H1 (cell line): ENCODE measurements around the gene CCDC88C. TPM values are rescaled to one million over a fixed set of nuclear protein-coding genes. Genes with fewer than 3 reads are reported as not detected.

Experiments
- CTCF ChIA-PET: fragments of 300-600 bp; sonication (Branson Sonifier 250); formaldehyde crosslinking; loops from one replicate; lab custom pipeline; 2021; ENCODE audit not compliant: partially characterized antibody; lab: Charles Lee
- POLR2A ChIA-PET: fragments of 300-600 bp; sonication (Branson Sonifier 250); formaldehyde crosslinking; loops from one replicate; lab custom pipeline; 2021; ENCODE audit warnings: inconsistent platforms; ENCODE audit not compliant: partially characterized antibody; lab: Charles Lee
- DNase-seq, 2 experiments: peaks; one replicate each; pipeline versions ENCODE4 v3.0.0 to v3.0.0-alpha.2; 2010 to 2022; ENCODE audit warnings: low spot score in 2 of 2, low read depth in 1 of 2, mixed read lengths in 1 of 2
- FAIRE-seq: peaks from 2 replicates; lab custom pipeline; 2011; peaks lifted over from hg19 to GRCh38; lab: Jason Lieb, UNC
- H2AFZ ChIP-seq: 2 replicates; pipeline ENCODE4 v1.8.1; 2012; ENCODE audit warnings: low read length, inconsistent platforms
- H2AK5ac ChIP-seq: 2 replicates; pipeline ENCODE4 v1.6.1; 2013; ENCODE audit warnings: low read depth, low read length
- H2BK120ac ChIP-seq: replicated peaks from 2 replicates; pipeline ENCODE3; 2013; ENCODE audit warnings: low read depth, low read length, inconsistent platforms
- H2BK12ac ChIP-seq: 2 replicates; pipeline ENCODE4 v1.6.1; 2013; ENCODE audit warnings: low read depth, low read length
- H2BK15ac ChIP-seq: 2 replicates; pipeline ENCODE4 v1.6.1; 2013; ENCODE audit warnings: low read length
- H2BK20ac ChIP-seq: 2 replicates; pipeline ENCODE4 v1.6.1; 2013; ENCODE audit warnings: low read length
- H2BK5ac ChIP-seq: 2 replicates; pipeline ENCODE4 v1.6.1; 2013; ENCODE audit warnings: low read depth, low read length
- H3K14ac ChIP-seq: 2 replicates; pipeline ENCODE4 v1.6.1; 2013; ENCODE audit warnings: inconsistent platforms; ENCODE audit not compliant: insufficient read length
- H3K18ac ChIP-seq: 2 replicates; pipeline ENCODE4 v1.6.1; 2013; ENCODE audit warnings: low read length; ENCODE audit errors: extremely low read depth
- H3K23ac ChIP-seq: 2 replicates; pipeline ENCODE4 v1.6.1; 2013; ENCODE audit warnings: inconsistent platforms; ENCODE audit not compliant: insufficient read length
- H3K23me2 ChIP-seq: 2 replicates; pipeline ENCODE4 v1.6.1; 2013; ENCODE audit warnings: low read depth, low read length
- H3K27ac ChIP-seq: 2 replicates; pipeline ENCODE4 v1.6.1; 2011; ENCODE audit warnings: low read depth, low read length, inconsistent platforms
- H3K27me3 ChIP-seq, 4 experiments: replicated peaks in 1 of 4; 1 replicate in 1 of 4; 2 replicates in 3 of 4; pipeline versions ENCODE4 v1.6.1 to v1.8.1; 2011 to 2013; ENCODE audit warnings: low read length in 3 of 4, mild to moderate bottlenecking in 3 of 4, inconsistent platforms in 2 of 4, mixed read lengths in 2 of 4, moderate library complexity in 1 of 4; ENCODE audit not compliant: control insufficient read depth in 3 of 4, insufficient read depth in 3 of 4; ENCODE audit errors: extremely low read depth in 1 of 4
- H3K36me3 ChIP-seq, 4 experiments: 2 replicates each; pipeline versions ENCODE4 v1.6.1 to v1.8.1; 2011 to 2013; ENCODE audit warnings: mild to moderate bottlenecking in 4 of 4, low read length in 3 of 4, moderate library complexity in 2 of 4, control low read depth in 1 of 4, inconsistent platforms in 1 of 4; ENCODE audit not compliant: insufficient read depth in 4 of 4, control insufficient read depth in 2 of 4
- H3K4ac ChIP-seq: replicated peaks from 2 replicates; pipeline ENCODE3; 2013; ENCODE audit warnings: low read length, low read depth, mixed read lengths, inconsistent platforms; ENCODE audit not compliant: insufficient read length
- H3K4me1 ChIP-seq, 4 experiments: replicated peaks in 1 of 4; 1 replicate in 1 of 4; 2 replicates in 3 of 4; pipeline versions ENCODE4 v1.6.1 to v1.8.1; 2011 to 2013; ENCODE audit warnings: low read length in 3 of 4, inconsistent platforms in 2 of 4, mixed read lengths in 1 of 4; ENCODE audit not compliant: insufficient read depth in 4 of 4, control insufficient read depth in 3 of 4
- H3K4me2 ChIP-seq, 2 experiments: 2 replicates each; pipeline versions ENCODE4 v1.6.1 to v1.8.1; 2011 to 2013; ENCODE audit warnings: low read depth in 2 of 2, low read length in 2 of 2, control low read depth in 1 of 2, inconsistent platforms in 1 of 2, mild to moderate bottlenecking in 1 of 2; ENCODE audit not compliant: insufficient read depth in 1 of 2
- H3K4me3 ChIP-seq, 4 experiments: fragments of 200-600, 300-600 bp in 1 of 4; sonication (generic), shearing (Covaris generic), sonication (Bioruptor Twin) in 1 of 4; 2 replicates each; pipeline versions ENCODE4 v1.5.1 to v1.8.1; 2011 to 2016; ENCODE audit warnings: low read length in 4 of 4, low read depth in 3 of 4, control low read depth in 2 of 4, inconsistent platforms in 2 of 4, mild to moderate bottlenecking in 2 of 4, mixed read lengths in 1 of 4, moderate library complexity in 1 of 4; ENCODE audit not compliant: insufficient read depth in 2 of 4; ENCODE audit errors: extremely low read depth in 1 of 4
- H3K56ac ChIP-seq: replicated peaks from 2 replicates; pipeline ENCODE3; 2013; ENCODE audit warnings: low read depth, mild to moderate bottlenecking, mixed read lengths, low read length, inconsistent platforms; ENCODE audit not compliant: insufficient read length
- H3K79me1 ChIP-seq: 2 replicates; pipeline ENCODE4 v1.6.1; 2013; ENCODE audit warnings: low read depth, low read length, control low read depth
- H3K79me2 ChIP-seq, 2 experiments: 2 replicates each; pipeline versions ENCODE4 v1.6.1 to v1.8.1; 2012 to 2013; ENCODE audit warnings: low read length in 2 of 2, mild to moderate bottlenecking in 2 of 2, inconsistent platforms in 1 of 2; ENCODE audit not compliant: insufficient read depth in 2 of 2, control insufficient read depth in 1 of 2
- H3K9ac ChIP-seq, 4 experiments: replicated peaks in 1 of 4; 1 replicate in 1 of 4; 2 replicates in 3 of 4; pipeline versions ENCODE4 v1.6.1 to v1.8.1; 2011 to 2013; ENCODE audit warnings: low read depth in 3 of 4, low read length in 3 of 4, control low read depth in 2 of 4, mild to moderate bottlenecking in 2 of 4, moderate library complexity in 2 of 4, inconsistent platforms in 1 of 4; ENCODE audit errors: extremely low read depth in 1 of 4
- H3K9me3 ChIP-seq, 2 experiments: 2 replicates each; pipeline versions ENCODE4 v1.6.1 to v1.8.1; 2012 to 2013; ENCODE audit warnings: mild to moderate bottlenecking in 2 of 2, moderate library complexity in 2 of 2, control low read depth in 1 of 2, inconsistent platforms in 1 of 2, low read depth in 1 of 2, low read length in 1 of 2, mixed read lengths in 1 of 2; ENCODE audit not compliant: insufficient read depth in 2 of 2
- H4K20me1 ChIP-seq, 2 experiments: replicated peaks in 1 of 2; 2 replicates each; pipeline versions ENCODE3 to v1.8.1; 2011 to 2013; ENCODE audit warnings: inconsistent platforms in 2 of 2, low read length in 2 of 2, mild to moderate bottlenecking in 1 of 2; ENCODE audit not compliant: insufficient read depth in 2 of 2, control insufficient read depth in 1 of 2
- H4K5ac ChIP-seq: 2 replicates; pipeline ENCODE4 v1.6.1; 2013; ENCODE audit warnings: low read length, low read depth, mixed read lengths, inconsistent platforms; ENCODE audit not compliant: insufficient read length
- H4K8ac ChIP-seq: 2 replicates; pipeline ENCODE4 v1.8.0; 2013; ENCODE audit warnings: mild to moderate bottlenecking, moderate library complexity, low read length, inconsistent platforms; ENCODE audit not compliant: insufficient read depth; ENCODE audit errors: extremely low read depth
- H4K91ac ChIP-seq: replicated peaks from 2 replicates; pipeline ENCODE3; 2013; ENCODE audit warnings: low read length, mixed read lengths, inconsistent platforms; ENCODE audit not compliant: insufficient read length
- BACH1 ChIP-seq: IDR thresholded peaks from 2 replicates; pipeline ENCODE4 v1.6.1; 2012; ENCODE audit warnings: low read length, improper control_type of control experiment
- CBX8 ChIP-seq: fragments of 300-800, 300-1000 bp; sonication (generic); IDR thresholded peaks from 2 replicates; pipeline ENCODE4 v1.7.1; 2016; ENCODE audit warnings: low read depth, low read length, borderline replicate concordance
- CHD1 ChIP-seq: IDR thresholded peaks from 2 replicates; pipeline ENCODE4 v1.6.1; 2012; ENCODE audit warnings: low read depth, low read length, improper control_type of control experiment
- E2F6 ChIP-seq: IDR thresholded peaks from 2 replicates; pipeline ENCODE4 v1.6.1; 2012; ENCODE audit warnings: inconsistent platforms
- HDAC2 ChIP-seq, 2 experiments: fragments of 300-600 bp in 1 of 2; sonication (generic) in 1 of 2; IDR thresholded peaks; 2 replicates each; pipeline ENCODE4 v1.6.1; 2011 to 2012; ENCODE audit warnings: low read depth in 2 of 2, low read length in 2 of 2, mild to moderate bottlenecking in 2 of 2, moderate library complexity in 2 of 2, borderline replicate concordance in 1 of 2, inconsistent platforms in 1 of 2
- HDAC6 ChIP-seq: IDR thresholded peaks from one replicate; pipeline ENCODE4 v1.7.1; 2012; ENCODE audit warnings: low read depth, mild to moderate bottlenecking, inconsistent platforms, low read length, moderate library complexity
- JUN ChIP-seq: IDR thresholded peaks from 2 replicates; pipeline ENCODE4 v1.6.1; 2011; ENCODE audit warnings: low read depth, mild to moderate bottlenecking, improper control_type of control experiment, low read length
- MAX ChIP-seq: IDR thresholded peaks from 2 replicates; pipeline ENCODE4 v1.6.1; 2012; ENCODE audit warnings: inconsistent platforms
- NRF1 ChIP-seq: IDR thresholded peaks from 2 replicates; pipeline ENCODE4 v1.6.1; 2011; ENCODE audit warnings: mild to moderate bottlenecking, low read depth, low read length, improper control_type of control experiment
- POU5F1 ChIP-seq: IDR thresholded peaks from 2 replicates; pipeline ENCODE4 v1.6.1; 2011; ENCODE audit warnings: low read depth, mild to moderate bottlenecking, low read length, moderate library complexity
- SIRT6 ChIP-seq: IDR thresholded peaks from one replicate; pipeline ENCODE4 v1.7.1; 2012; ENCODE audit warnings: low read length, inconsistent platforms
- SP1 ChIP-seq: IDR thresholded peaks from 2 replicates; pipeline ENCODE4 v1.6.1; 2011; ENCODE audit warnings: low read depth, low read length
- SP4 ChIP-seq: IDR thresholded peaks from 2 replicates; pipeline ENCODE4 v1.6.1; 2012; ENCODE audit warnings: low read length, inconsistent platforms
- SUZ12 ChIP-seq: fragments of 200-600 bp; sonication (generic); IDR thresholded peaks from 2 replicates; pipeline ENCODE4 v1.6.1; 2012; ENCODE audit warnings: mild to moderate bottlenecking, inconsistent platforms, low read length, moderate library complexity, mixed read lengths
- TCF12 ChIP-seq: IDR thresholded peaks from 2 replicates; pipeline ENCODE4 v1.6.1; 2011; ENCODE audit warnings: low read depth, mild to moderate bottlenecking, low read length
- WGBS, 2 experiments: shearing (Covaris generic) in 1 of 2; methylation state at CpG; one replicate each; pipeline versions ENCODE4 v1.1.6 to v1.1.7; 2013 to 2015; ENCODE audit warnings: low lambda C conversion rate in 2 of 2, mixed read lengths in 2 of 2, inconsistent platforms in 1 of 2, low coverage in 1 of 2, missing lambda C conversion rate in 1 of 2; ENCODE audit not compliant: insufficient replicate concordance in 2 of 2, insufficient coverage in 1 of 2, insufficient read length in 1 of 2; ENCODE audit errors: extremely low coverage in 1 of 2, missing lambda C conversion rate in 1 of 2; 5-methylcytosine and 5-hydroxymethylcytosine counted together
- polyA plus RNA-seq, 7 experiments: library from polyadenylated mRNA; depleted of rRNA in 3 of 7; stranded (reverse) in 5 of 7; unstranded in 2 of 7; fragments of >200 nt in 5 of 7; fragments of 200-250 nt in 2 of 7; gene quantifications; 1 replicate in 5 of 7; 2 replicates in 1 of 7; 4 replicates in 1 of 7; pipeline versions ENCODE4 v1.2.1 to v1.2.3, GENCODE V29; 2011 to 2013; ENCODE audit warnings: missing spikeins in 2 of 7, mixed read lengths in 2 of 7
- total RNA-seq: library from RNA; stranded (reverse); fragmentation: NEBNext Ultra II Directional; extraction: Animal tissue kit (Norgen Biotek cat#: 25700); gene quantifications from 2 replicates; pipeline ENCODE4 v1.2.1, GENCODE V29; 2021

CCDC88C gene
- total and polyA plus RNA-seq, 2 of the 8 experiments (the other 6 are each of a cell fraction or from before 2014, with no cell fraction given), result 10.3 to 57.7 TPM

- no peak for FAIRE-seq
- Histone ChIP-seq H2BK120ac (no peak overlapping the region), H3K27ac (no peak overlapping the region)
- TF ChIP-seq HDAC6, result no peak
- no peak for TF ChIP-seq POU5F1
- TF ChIP-seq BACH1, result no peak
- TF ChIP-seq TCF12, result no peak
- TF ChIP-seq SIRT6, result no peak
- no peak for TF ChIP-seq MAX
- TF ChIP-seq JUN, result no peak
- no peak for TF ChIP-seq CHD1
- no peak for TF ChIP-seq CBX8
- TF ChIP-seq NRF1, result no peak
- TF ChIP-seq HDAC2 (IDR thresholded peaks at IDR 0.05; ENCODE audit: borderline replicate concordance in 1 of 2, low read depth in 2 of 2, low read length in 2 of 2), result no peak
- TF ChIP-seq SP4, result no peak
- TF ChIP-seq SP1, result no peak
- TF ChIP-seq E2F6, result no peak
- TF ChIP-seq SUZ12, result no peak
Measured at GRCh38 chr14:91225025-91225424, 192.6 kb downstream of the CCDC88C start.

More at GRCh38 chr14:91225025-91225424, 192.6 kb downstream of the CCDC88C start:
- no peak for DNase-seq
- Histone ChIP-seq H3K18ac (no peak overlapping the region), H3K23ac (no peak overlapping the region), H3K56ac (no peak overlapping the region), H2BK15ac (no peak overlapping the region), H4K20me1 (no peaks in the 10 kb centered on the region), H3K9ac (no peak overlapping the region), H2BK20ac (0 out of 2 replicates have a peak overlapping the region, but pooled peaks have one; percentile 25), H2BK5ac (no peak overlapping the region), H4K5ac (no peak overlapping the region), H3K36me3 (no peaks in the 10 kb centered on the region), H3K23me2 (peaks cover 3% of the 10 kb centered on the region; the same call in 1 of the 2 replicates), H4K8ac (no peak overlapping the region), H3K79me2 (no peaks in the 10 kb centered on the region), H2AK5ac (no peak overlapping the region), H3K9me3 (no peaks in the 10 kb centered on the region), H3K79me1 (no peaks in the 10 kb centered on the region), H3K4me1 (peaks cover 0 to 10% (median 6%) of the 10 kb centered on the region in 4 experiments; a peak in 6 of 7 replicates), H3K4me3 (no peak overlapping the region), H3K4ac (no peak overlapping the region), H3K4me2 (no peak overlapping the region), H3K14ac (no peak overlapping the region), H4K91ac (no peak overlapping the region), H2AFZ (no peak overlapping the region), H2BK12ac (no peak overlapping the region), H3K27me3 (no peaks in the 10 kb centered on the region; a peak in 1 of 7 replicates)
- ChIA-PET CTCF (no interaction called here), POLR2A (interaction anchor here (0.8 kb wide), 1 partner anchor 27 kb away, joined by 3 read pairs; no protein-coding TSS in a partner anchor)
- WGBS, 2 experiments, result 92% methylated on average over 7 of the region's 7 CpGs; no CpG with 5 or more reads in 1 of the 2 experiments
